ENCODE measurements around the gene MFRP. TPM values are rescaled to one million over a fixed set of nuclear protein-coding genes. Genes with fewer than 3 reads are reported as not detected.
A peak's percentile ranks its signal among the peaks of the same experiment; 100 is the strongest.
"Not testable (repeated sequence)": the region's sequence is repeated elsewhere in the genome, so short reads cannot be mapped to it uniquely, and the experiment has no call there.

MFRP gene
- polyA plus RNA-seq, 1 of the 3 experiments (the other 2 are of a cell fraction), result not detected

GRCh38 chr11:119384332-119384731 lies 37.8 kb upstream of the MFRP start:
- Histone ChIP-seq H3K9ac (no peak overlapping the region), H3F3A (replicated peaks; ENCODE audit: insufficient read depth) (no peaks in the 10 kb centered on the region), H3K27me3 (ENCODE audit: insufficient read depth) (no peaks in the 10 kb centered on the region), H3K36me3 (replicated peaks in 1 of 2; ENCODE audit: control insufficient read depth in 1 of 2, insufficient read depth in 2 of 2, low read length in 1 of 2) (no peaks in the 10 kb centered on the region), H3K9me3 (no peaks in the 10 kb centered on the region), H3K4me1 (ENCODE audit: control insufficient read depth in 1 of 2, insufficient read depth in 2 of 2, low read depth in 1 of 2, low read length in 1 of 2) (peaks cover 0 to 18% of the 10 kb centered on the region in 2 experiments; a peak in 2 of 4 replicates), H2AFZ (ENCODE audit: low read depth) (no peak overlapping the region), H3K79me2 (ENCODE audit: insufficient read depth) (no peaks in the 10 kb centered on the region), H3K4me3 (ENCODE audit: low read depth in 2 of 2, low read length in 1 of 2) (no peak overlapping the region), H3K4me2 (no peak overlapping the region), H3K27ac (ENCODE audit: low read depth in 2 of 2, low read length in 1 of 2) (no peak overlapping the region), H4K20me1 (ENCODE audit: insufficient read depth) (no peaks in the 10 kb centered on the region), H3K9me2 (no peaks in the 10 kb centered on the region)
- 92% methylated on average over 2 of the region's 2 CpGs for WGBS (ENCODE audit: low lambda C conversion rate)
- CTCF ChIA-PET, result interaction anchor here (0.7 to 22.5 kb wide), 8 partner anchors 11 to 93 kb away, joined by 3 to 390 read pairs (median 22); partner anchors contain the start of gene THY1
- POLR2A ChIA-PET, result no interaction called here
- TF ChIP-seq YY1 (IDR thresholded peaks at IDR 0.05; ENCODE audit: low read depth), result no peak
- TF ChIP-seq GATA2 (CRISPR knock-in tag; IDR thresholded peaks at IDR 0.05), result no peak
- TF ChIP-seq FOXJ3 (CRISPR knock-in tag; IDR thresholded peaks at IDR 0.05), result no peak
- no peak for TF ChIP-seq RXRA (IDR thresholded peaks at IDR 0.05; ENCODE audit: borderline replicate concordance, low read depth)
- no peak for TF ChIP-seq POLR2AphosphoS5 (IDR thresholded peaks at IDR 0.05; ENCODE audit: low read depth, low read length)
- 0 out of 2 replicates have a peak, but pooled peaks have one; percentile 8 for TF ChIP-seq CTCF (IDR thresholded peaks at IDR 0.05)
- DNase-seq, result no peak

GRCh38 chr11:119382513-119382912 lies 36.0 kb upstream of the MFRP start:
- DNase-seq; H3K27ac ChIP-seq (ENCODE audit: low read depth in 2 of 2, low read length in 1 of 2); H3F3A ChIP-seq (replicated peaks; ENCODE audit: insufficient read depth); H3K9ac ChIP-seq; H3K36me3 ChIP-seq (replicated peaks in 1 of 2; ENCODE audit: control insufficient read depth in 1 of 2, insufficient read depth in 2 of 2, low read length in 1 of 2); H3K9me3 ChIP-seq; H4K20me1 ChIP-seq (ENCODE audit: insufficient read depth); H3K4me3 ChIP-seq (ENCODE audit: low read depth in 2 of 2, low read length in 1 of 2); H3K27me3 ChIP-seq (ENCODE audit: insufficient read depth); POLR2A ChIA-PET; H3K79me2 ChIP-seq (ENCODE audit: insufficient read depth); H3K9me2 ChIP-seq: not testable (repeated sequence)
- Histone ChIP-seq H3K4me1 (ENCODE audit: control insufficient read depth in 1 of 2, insufficient read depth in 2 of 2, low read depth in 1 of 2, low read length in 1 of 2) (peaks cover 2 to 31% of the 10 kb centered on the region in 2 experiments; a peak in 2 of 4 replicates), H2AFZ (ENCODE audit: low read depth) (peak overlapping the region; percentile 73; the same call in 1 of the 2 replicates), H3K4me2 (peak overlapping the region; percentile 94; the same call in 1 of the 2 replicates)
- CTCF ChIA-PET, result interaction anchor here (0.7 to 22.5 kb wide), 11 partner anchors 10 to 726 kb away, joined by 3 to 390 read pairs (median 15); partner anchors contain the start of genes C1QTNF5 and CBL
- 63% methylated on average over 14 of the region's 14 CpGs for WGBS (ENCODE audit: low lambda C conversion rate)

- POLR2A ChIA-PET, result no interaction called here
- Histone ChIP-seq H3K79me2 (ENCODE audit: insufficient read depth) (no peaks in the 10 kb centered on the region), H3F3A (replicated peaks; ENCODE audit: insufficient read depth) (no peaks in the 10 kb centered on the region), H2AFZ (ENCODE audit: low read depth) (peak overlapping the region; percentile 73; the same call in 1 of the 2 replicates), H3K9me2 (no peaks in the 10 kb centered on the region), H3K36me3 (replicated peaks in 1 of 2; ENCODE audit: control insufficient read depth in 1 of 2, insufficient read depth in 2 of 2, low read length in 1 of 2) (no peaks in the 10 kb centered on the region), H3K4me3 (ENCODE audit: low read depth in 2 of 2, low read length in 1 of 2) (peak overlapping the region; percentile 57 to 62), H3K9ac (peak overlapping the region; percentile 37; the same call in 1 of the 2 replicates), H3K9me3 (no peaks in the 10 kb centered on the region), H3K4me1 (ENCODE audit: control insufficient read depth in 1 of 2, insufficient read depth in 2 of 2, low read depth in 1 of 2, low read length in 1 of 2) (peaks cover 4 to 35% of the 10 kb centered on the region in 2 experiments; a peak in 3 of 4 replicates), H3K27ac (ENCODE audit: low read depth in 2 of 2, low read length in 1 of 2) (no peak overlapping the region), H3K27me3 (ENCODE audit: insufficient read depth) (no peaks in the 10 kb centered on the region), H3K4me2 (peak overlapping the region; percentile 94), H4K20me1 (ENCODE audit: insufficient read depth) (no peaks in the 10 kb centered on the region)
- DNase-seq, result peak; percentile 2
- CTCF ChIA-PET, result interaction anchor here (0.7 to 22.5 kb wide), 21 partner anchors 9 to 726 kb away, joined by 3 to 390 read pairs (median 10); partner anchors contain the start of genes C1QTNF5 and CBL
- WGBS (ENCODE audit: low lambda C conversion rate), result 14% methylated on average over 9 of the region's 9 CpGs
- TF ChIP-seq MAX (IDR thresholded peaks at IDR 0.05; ENCODE audit: low read depth) (no peak), SIN3A (IDR thresholded peaks at IDR 0.05; ENCODE audit: borderline replicate concordance, low read depth, low read length) (no peak), ELF1 (IDR thresholded peaks at IDR 0.05) (no peak), CTCF (IDR thresholded peaks at IDR 0.05) (no peak), USF2 (IDR thresholded peaks at IDR 0.05; ENCODE audit: borderline replicate concordance, low read depth, low read length) (no peak), TCF12 (IDR thresholded peaks at IDR 0.05) (no peak), ZBTB33 (IDR thresholded peaks at IDR 0.05; ENCODE audit: borderline replicate concordance, low read depth) (no peak)
Measured at GRCh38 chr11:119382101-119382500, 35.6 kb upstream of the MFRP start.
